GM18873 (cell line): ENCODE measurements around the gene FAM13A.

Experiments
- ATAC-seq: cut with Tn5 transposase; IDR thresholded peaks from one replicate; pipeline ENCODE4 v1.9.1; 2021; ENCODE audit warnings: mild to moderate bottlenecking, moderate library complexity, moderate number of reproducible peaks; ENCODE audit not compliant: unreplicated experiment, low FRiP score

FAM13A gene

GRCh38 chr4:88792821-88793220 is 264.2 kb downstream of the FAM13A start:
- no peak for ATAC-seq

GRCh38 chr4:88792268-88792781 is 264.7 kb downstream of the FAM13A start:
- peak; percentile 92 for ATAC-seq

GRCh38 chr4:88791274-88791673 is 265.7 kb downstream of the FAM13A start:
- ATAC-seq = no peak

GRCh38 chr4:88788895-88789294 is 268.1 kb downstream of the FAM13A start:
- no peak for ATAC-seq

- no peak for ATAC-seq
Measured at GRCh38 chr4:88788424-88788823, 268.6 kb downstream of the FAM13A start.

GRCh38 chr4:88786011-88786410 is 271.0 kb downstream of the FAM13A start:
- no peak for ATAC-seq

- no peak for ATAC-seq
Measured at GRCh38 chr4:88780389-88780788, 276.6 kb downstream of the FAM13A start.

GRCh38 chr4:88779431-88779830 is 277.6 kb downstream of the FAM13A start:
- no peak for ATAC-seq

- ATAC-seq = no peak
Measured at GRCh38 chr4:88775529-88775928, 281.5 kb downstream of the FAM13A start.

- no peak for ATAC-seq
Measured at GRCh38 chr4:88775026-88775425, 282.0 kb downstream of the FAM13A start.

GRCh38 chr4:88771883-88772450 is 285.0 kb downstream of the FAM13A start:
- ATAC-seq = no peak

- ATAC-seq = no peak
Measured at GRCh38 chr4:88765729-88766128, 291.3 kb downstream of the FAM13A start.

GRCh38 chr4:88763075-88763474 is 293.9 kb downstream of the FAM13A start:
- no peak for ATAC-seq

GRCh38 chr4:88761861-88762523 is 295.0 kb downstream of the FAM13A start:
- no peak for ATAC-seq

GRCh38 chr4:88761342-88761741 is 295.6 kb downstream of the FAM13A start:
- ATAC-seq = no peak

GRCh38 chr4:88759895-88760290 is 297.1 kb downstream of the FAM13A start:
- no peak for ATAC-seq

GRCh38 chr4:88759039-88759894 is 297.7 kb downstream of the FAM13A start:
- ATAC-seq = no peak

GRCh38 chr4:88758264-88758663 is 298.7 kb downstream of the FAM13A start:
- ATAC-seq = no peak

GRCh38 chr4:88757776-88758175 is 299.2 kb downstream of the FAM13A start:
- ATAC-seq = no peak

- ATAC-seq = no peak
Measured at GRCh38 chr4:88757067-88757466, 299.9 kb downstream of the FAM13A start.

- no peak for ATAC-seq
Measured at GRCh38 chr4:88756149-88756548, 300.8 kb downstream of the FAM13A start.
